Measurements from ENCODE around the gene SH3PXD2A. TPM values are rescaled to one million over a fixed set of nuclear protein-coding genes. Genes with fewer than 3 reads are reported as not detected.
A peak's percentile ranks its signal among the peaks of the same experiment; 100 is the strongest.

SH3PXD2A gene
- total and polyA plus RNA-seq, 7 donors: 19.0 to 58.2 (median 24.5) TPM

DNA sequence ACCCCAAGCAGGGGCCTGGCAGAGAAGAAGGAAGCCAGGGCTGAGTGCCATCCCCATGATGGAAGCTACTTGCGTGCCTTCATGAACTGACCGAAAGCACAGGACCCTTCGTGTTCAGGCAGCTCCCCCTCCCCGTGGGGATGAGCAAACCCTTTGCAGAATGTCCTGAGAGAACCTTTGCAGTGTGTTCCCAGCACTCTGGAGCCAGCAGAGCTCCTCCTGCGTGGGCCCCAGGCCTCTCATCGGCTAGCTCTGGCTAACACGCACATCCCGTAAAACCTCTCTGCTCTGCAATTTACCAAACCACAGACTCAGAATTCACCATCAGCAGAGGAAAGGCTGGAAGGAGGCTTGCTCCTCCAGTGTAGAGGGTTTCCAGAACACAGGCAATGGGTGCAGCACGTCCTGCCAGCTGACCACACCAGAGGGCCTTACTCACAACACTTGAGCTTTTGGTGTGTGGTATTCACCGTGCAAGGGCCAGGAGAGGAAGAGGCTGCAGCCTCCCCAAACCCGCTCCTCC is 3.1 kb downstream of the SH3PXD2A start:
- TF ChIP-seq EP300 (IDR thresholded peaks at IDR 0.05) (peak in 2 of 4 donors; percentile 26 to 73), POLR2AphosphoS5 (IDR thresholded peaks at IDR 0.05) (peak in 2 of 4 donors; percentile 58), POLR2A (IDR thresholded peaks at IDR 0.05) (no peak)
- TF ChIP-seq, protein P1, sequence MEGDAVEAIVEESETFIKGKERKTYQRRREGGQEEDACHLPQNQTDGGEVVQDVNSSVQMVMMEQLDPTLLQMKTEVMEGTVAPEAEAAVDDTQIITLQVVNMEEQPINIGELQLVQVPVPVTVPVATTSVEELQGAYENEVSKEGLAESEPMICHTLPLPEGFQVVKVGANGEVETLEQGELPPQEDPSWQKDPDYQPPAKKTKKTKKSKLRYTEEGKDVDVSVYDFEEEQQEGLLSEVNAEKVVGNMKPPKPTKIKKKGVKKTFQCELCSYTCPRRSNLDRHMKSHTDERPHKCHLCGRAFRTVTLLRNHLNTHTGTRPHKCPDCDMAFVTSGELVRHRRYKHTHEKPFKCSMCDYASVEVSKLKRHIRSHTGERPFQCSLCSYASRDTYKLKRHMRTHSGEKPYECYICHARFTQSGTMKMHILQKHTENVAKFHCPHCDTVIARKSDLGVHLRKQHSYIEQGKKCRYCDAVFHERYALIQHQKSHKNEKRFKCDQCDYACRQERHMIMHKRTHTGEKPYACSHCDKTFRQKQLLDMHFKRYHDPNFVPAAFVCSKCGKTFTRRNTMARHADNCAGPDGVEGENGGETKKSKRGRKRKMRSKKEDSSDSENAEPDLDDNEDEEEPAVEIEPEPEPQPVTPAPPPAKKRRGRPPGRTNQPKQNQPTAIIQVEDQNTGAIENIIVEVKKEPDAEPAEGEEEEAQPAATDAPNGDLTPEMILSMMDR (IDR thresholded peaks at IDR 0.05): no peak
- H3K27ac ChIP-seq: peak overlapping the region; percentile 73 to 85 (median 78)
- WGBS, 2 donors: 66 to 68% methylated on average over 11 of the region's 11 CpGs
- H3K4me1 ChIP-seq: peaks cover 0 to 72% (median 54%) of the 10 kb centered on the region in 4 donors
- no peaks in the 10 kb centered on the region for H3K27me3 ChIP-seq
- H3K36me3 ChIP-seq: no peaks in the 10 kb centered on the region
- no peaks in the 10 kb centered on the region for H3K9me3 ChIP-seq
- DNase-seq: peak; percentile 83
- H3K4me3 ChIP-seq: peak overlapping the region in 2 of 4 donors; percentile 1 to 2
- intact Hi-C loops (cut with DNase I): loop anchor here (10.0 kb wide), 1 partner anchor 257 kb away; no protein-coding TSS in a partner anchor

DNA sequence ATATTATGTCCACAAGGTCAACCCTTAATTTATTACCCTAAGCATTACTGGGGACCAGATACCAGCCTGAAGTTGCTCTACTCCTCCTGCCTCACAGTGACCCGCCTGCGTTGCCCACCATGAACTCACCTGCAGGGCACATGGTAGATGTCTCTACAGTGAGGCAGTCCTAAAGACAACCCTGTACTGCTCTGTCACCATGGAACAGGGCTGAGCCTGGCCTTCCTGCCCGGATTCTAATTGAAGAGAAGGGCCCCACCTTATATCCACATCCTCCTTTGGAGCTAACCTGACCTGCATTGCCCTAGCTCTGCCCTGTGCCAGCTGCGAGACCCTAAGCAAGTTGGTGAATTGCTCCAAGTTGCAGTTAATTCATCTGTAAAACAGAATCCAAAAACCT is 4.1 kb downstream of the SH3PXD2A start:
- intact Hi-C loops (cut with DNase I): loop anchor here (10.0 kb wide), 1 partner anchor 256 kb away; no protein-coding TSS in a partner anchor
- Histone ChIP-seq H3K9me3 (no peaks in the 10 kb centered on the region), H3K4me3 (no peak overlapping the region), H3K27me3 (no peaks in the 10 kb centered on the region), H3K36me3 (no peaks in the 10 kb centered on the region), H3K27ac (peak overlapping the region; percentile 73 to 85 (median 78)), H3K4me1 (peaks cover 0 to 70% (median 54%) of the 10 kb centered on the region in 4 donors)
- DNase-seq: peak; percentile 53
- no peak for TF ChIP-seq POLR2AphosphoS5 (IDR thresholded peaks at IDR 0.05)
- no peak for TF ChIP-seq POLR2A (IDR thresholded peaks at IDR 0.05)
- TF ChIP-seq, protein P1 (IDR thresholded peaks at IDR 0.05): no peak
- no peak for TF ChIP-seq EP300 (IDR thresholded peaks at IDR 0.05)
- 28 to 74% methylated on average over 4 of the region's 4 CpGs for WGBS, 2 donors

DNA sequence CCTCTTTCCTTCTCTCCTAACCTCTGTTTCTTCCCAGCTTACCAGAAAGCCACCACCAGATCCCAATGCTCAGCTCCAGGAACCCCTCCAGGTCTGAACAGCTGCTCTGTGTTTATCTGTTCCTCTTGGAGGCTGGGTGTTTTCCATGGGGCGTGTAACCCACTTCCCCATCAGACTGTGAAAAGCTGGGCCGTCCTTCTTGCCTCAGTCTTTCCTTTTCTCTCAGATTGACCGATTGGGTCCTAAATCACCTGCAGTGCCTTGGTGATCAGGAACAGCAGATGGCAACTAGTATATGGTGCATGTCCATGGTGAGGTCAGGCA is 4.8 kb downstream of the SH3PXD2A start:
- Histone ChIP-seq H3K9me3 (no peaks in the 10 kb centered on the region), H3K27me3 (no peaks in the 10 kb centered on the region), H3K4me1 (peaks cover 0 to 63% (median 47%) of the 10 kb centered on the region in 4 donors), H3K4me3 (peak overlapping the region in 1 of 4 donors; percentile 1), H3K36me3 (no peaks in the 10 kb centered on the region), H3K27ac (peak overlapping the region; percentile 73 to 85 (median 78))
- WGBS, 2 donors: 30 to 60% methylated on average over 3 of the region's 3 CpGs
- intact Hi-C loops (cut with DNase I): loop anchor here (10.0 kb wide), 1 partner anchor 256 kb away; no protein-coding TSS in a partner anchor
- DNase-seq: peak; percentile 74
- no peak for TF ChIP-seq EP300 (IDR thresholded peaks at IDR 0.05)
- TF ChIP-seq, protein P1 (IDR thresholded peaks at IDR 0.05): no peak
- no peak for TF ChIP-seq POLR2AphosphoS5 (IDR thresholded peaks at IDR 0.05)
- no peak for TF ChIP-seq POLR2A (IDR thresholded peaks at IDR 0.05)

DNA sequence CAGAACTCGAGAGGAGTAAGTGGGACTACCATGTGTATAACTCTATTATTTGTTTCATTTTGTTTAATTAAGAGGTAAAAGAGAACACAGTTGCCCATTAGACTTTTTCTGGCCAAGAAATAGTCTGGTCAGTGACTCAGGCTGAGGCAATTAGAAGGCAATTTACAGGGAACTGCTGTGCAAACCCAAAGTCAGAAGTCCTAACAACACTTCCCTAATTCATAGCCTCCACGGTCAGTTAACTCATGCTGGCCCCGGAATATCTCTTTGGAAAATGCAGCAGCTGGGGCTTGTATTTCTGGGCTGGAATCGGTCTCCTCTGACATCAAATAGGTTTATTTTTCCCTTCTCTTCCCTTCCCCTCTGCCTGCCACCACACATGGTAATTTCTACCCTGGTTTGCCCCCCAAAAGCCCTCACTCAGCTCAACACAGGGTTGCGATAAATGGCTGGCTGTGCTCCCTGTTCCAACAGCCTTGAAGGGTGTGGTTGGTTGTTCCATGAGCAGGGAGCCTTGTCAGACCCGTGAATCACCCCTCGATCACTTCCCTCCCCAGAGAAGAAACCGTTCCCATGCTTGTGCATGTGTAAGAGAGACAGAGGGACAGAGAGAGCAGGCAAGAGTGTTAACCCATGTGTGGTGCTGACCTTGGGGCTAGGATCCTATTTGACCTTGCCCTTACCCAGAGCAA is 5.3 kb downstream of the SH3PXD2A start:
- Histone ChIP-seq H3K4me3 (peak overlapping the region in 1 of 4 donors; percentile 1), H3K4me1 (peaks cover 0 to 61% (median 46%) of the 10 kb centered on the region in 4 donors), H3K9me3 (no peaks in the 10 kb centered on the region), H3K27me3 (no peaks in the 10 kb centered on the region), H3K27ac (peak overlapping the region; percentile 73 to 85 (median 78)), H3K36me3 (no peaks in the 10 kb centered on the region)
- TF ChIP-seq, protein P1 (IDR thresholded peaks at IDR 0.05): no peak
- TF ChIP-seq POLR2A (IDR thresholded peaks at IDR 0.05): no peak
- no peak for TF ChIP-seq EP300 (IDR thresholded peaks at IDR 0.05)
- TF ChIP-seq POLR2AphosphoS5 (IDR thresholded peaks at IDR 0.05): peak in 3 of 4 donors; percentile 22 to 37 (median 36)
- peak; percentile 80 for DNase-seq
- 55 to 60% methylated on average over 8 of the region's 8 CpGs for WGBS, 2 donors
- intact Hi-C loops (cut with DNase I): loop anchor here (10.0 kb wide), 1 partner anchor 255 kb away; no protein-coding TSS in a partner anchor

Data from sigmoid colon (tissue), 7 donors.